SK-N-SH treated with all-trans-retinoic acid at 6 μM for 48 hours (cell line): ENCODE data around the gene SIRPB2.

Experiments used
- ZC3H10 ChIP-seq: fragments of 250-450 bp; sonication (Bioruptor Pico); IDR thresholded peaks from 2 replicates; pipeline ENCODE4 v1.5.1; 2021; ENCODE audit warnings: mild to moderate bottlenecking, moderate library complexity
- TF ChIP-seq, protein P1 (sequence below): fragments of 250-450 bp; sonication (Bioruptor Pico); IDR thresholded peaks from 2 replicates; pipeline ENCODE4 v1.5.1; 2020; ENCODE audit warnings: low read depth, mild to moderate bottlenecking, moderate library complexity

GRCh38 chr20:1478566-1478965, 12.7 kb downstream of the SIRPB2 start:
- TF ChIP-seq ZC3H10 (CRISPR knock-in tag): no peak
- TF ChIP-seq, protein P1, sequence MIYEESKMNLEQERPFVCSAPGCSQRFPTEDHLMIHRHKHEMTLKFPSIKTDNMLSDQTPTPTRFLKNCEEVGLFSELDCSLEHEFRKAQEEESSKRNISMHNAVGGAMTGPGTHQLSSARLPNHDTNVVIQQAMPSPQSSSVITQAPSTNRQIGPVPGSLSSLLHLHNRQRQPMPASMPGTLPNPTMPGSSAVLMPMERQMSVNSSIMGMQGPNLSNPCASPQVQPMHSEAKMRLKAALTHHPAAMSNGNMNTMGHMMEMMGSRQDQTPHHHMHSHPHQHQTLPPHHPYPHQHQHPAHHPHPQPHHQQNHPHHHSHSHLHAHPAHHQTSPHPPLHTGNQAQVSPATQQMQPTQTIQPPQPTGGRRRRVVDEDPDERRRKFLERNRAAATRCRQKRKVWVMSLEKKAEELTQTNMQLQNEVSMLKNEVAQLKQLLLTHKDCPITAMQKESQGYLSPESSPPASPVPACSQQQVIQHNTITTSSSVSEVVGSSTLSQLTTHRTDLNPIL (CRISPR knock-in tag): no peak
